Epidermal melanocyte (primary cell): Measurements from ENCODE around the gene PIRT.
"Not testable (repeated sequence)": the region's sequence is repeated elsewhere in the genome, so short reads cannot be mapped to it uniquely, and the experiment has no call there.

Experiments
- DNase-seq: peaks from one replicate; pipeline ENCODE4 v3.0.0; 2011; ENCODE audit warnings: low spot score; ENCODE audit not compliant: insufficient read length

The PIRT gene

DNA sequence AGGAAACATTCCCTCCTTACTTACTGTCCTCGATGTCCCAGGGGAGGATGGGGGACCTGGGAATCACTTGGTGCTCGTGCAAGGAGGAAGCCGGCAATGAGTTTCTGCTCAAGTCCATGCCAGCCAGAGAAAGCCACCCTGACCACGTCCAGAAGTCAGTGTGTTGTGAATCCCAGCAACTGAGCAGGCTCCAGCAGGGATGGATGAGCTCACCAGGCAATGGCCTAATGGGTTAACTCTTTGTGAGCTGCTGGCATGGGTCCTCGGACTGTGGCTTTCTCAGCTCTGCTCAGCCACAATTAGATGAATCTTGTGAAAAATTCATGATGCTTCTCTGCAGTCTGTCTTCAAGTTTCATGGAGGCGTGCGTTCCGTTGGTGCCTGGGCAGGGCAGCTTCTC lies at the start of gene PIRT:
Gene PIRT (minus strand): TSS at position 167 of the 400 bp plus-strand sequence. CDS start 12,442 bp downstream, outside the sequence.
- DNase-seq: no peak

DNA sequence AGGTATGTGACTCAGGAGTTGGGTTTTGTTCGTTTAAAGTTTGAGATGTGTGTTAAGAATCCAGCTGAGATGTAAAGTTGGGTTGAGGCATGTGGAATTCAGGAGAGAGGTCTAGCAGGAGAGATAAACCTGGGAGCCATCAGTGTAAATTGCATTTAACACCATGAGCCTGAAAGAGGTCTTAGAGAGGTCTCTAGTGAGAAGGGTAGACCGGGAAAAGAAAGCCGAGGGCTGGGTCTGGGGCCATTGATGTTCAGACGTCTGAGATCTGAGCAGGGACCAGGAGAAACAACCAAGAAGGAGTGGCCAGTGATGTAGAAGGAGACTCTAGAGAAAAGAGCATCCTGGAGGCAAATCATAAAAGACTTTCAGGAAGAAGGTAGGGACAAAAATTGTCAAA lies 44.1 kb upstream of the PIRT start:
- DNase-seq: no peak

DNA sequence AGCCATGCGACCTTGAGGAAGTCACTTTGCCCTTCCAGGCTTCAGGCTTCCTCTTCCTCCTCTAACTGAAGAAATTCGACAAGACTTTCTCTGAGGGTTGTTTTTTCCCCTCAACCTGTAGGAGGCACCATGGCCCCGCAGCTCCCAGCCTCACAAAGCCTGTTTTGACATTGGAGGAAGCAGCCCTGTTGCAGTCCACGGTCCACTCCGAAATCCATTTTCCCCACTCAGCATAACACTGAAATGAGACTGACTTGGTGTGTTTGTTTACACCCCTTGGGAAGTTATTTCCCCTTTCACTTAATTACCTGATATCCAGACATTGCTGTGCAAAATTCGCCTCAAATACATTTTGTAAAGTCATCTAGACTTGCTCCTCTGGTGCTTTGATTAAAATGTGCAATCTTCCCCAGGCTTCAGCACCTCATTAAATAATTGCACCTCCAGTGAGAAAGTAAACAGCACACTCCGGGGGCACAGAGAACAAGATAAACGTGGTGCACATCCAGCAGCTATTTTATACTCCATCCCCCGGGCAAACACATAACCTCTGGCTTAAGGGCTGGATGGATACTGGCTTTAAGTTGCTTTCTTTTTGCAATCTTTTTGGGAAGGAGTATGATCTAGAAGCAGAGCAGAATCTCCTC lies 41.4 kb upstream of the PIRT start:
- no peak for DNase-seq

DNA sequence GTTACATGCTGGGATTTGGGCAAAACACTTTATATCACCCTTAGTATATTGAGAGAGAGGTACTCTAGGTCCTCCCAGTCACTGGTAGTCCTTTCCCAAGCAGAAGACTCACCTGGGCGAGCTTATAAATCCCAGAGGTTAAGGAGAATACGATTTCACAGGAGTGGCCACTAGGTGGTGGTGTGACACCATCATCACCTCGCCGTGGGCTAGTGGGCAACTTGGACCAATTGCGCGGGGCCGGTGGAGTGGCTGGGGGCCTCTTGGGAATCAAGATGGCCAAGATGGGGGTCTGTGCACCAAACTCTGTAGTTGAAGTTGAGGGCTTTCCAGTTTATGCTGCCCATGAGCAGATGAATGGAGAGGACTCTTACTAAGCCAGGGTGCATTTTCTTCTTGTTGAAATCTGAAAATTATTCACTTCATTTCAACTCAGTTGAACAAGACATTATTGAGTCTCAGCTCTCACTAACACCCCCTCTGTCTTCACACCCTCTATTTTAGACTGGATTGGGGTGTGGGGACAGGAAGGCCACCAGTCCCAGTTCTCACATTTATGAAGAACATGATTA lies 38.2 kb upstream of the PIRT start:
- DNase-seq: peak; percentile 28

DNA sequence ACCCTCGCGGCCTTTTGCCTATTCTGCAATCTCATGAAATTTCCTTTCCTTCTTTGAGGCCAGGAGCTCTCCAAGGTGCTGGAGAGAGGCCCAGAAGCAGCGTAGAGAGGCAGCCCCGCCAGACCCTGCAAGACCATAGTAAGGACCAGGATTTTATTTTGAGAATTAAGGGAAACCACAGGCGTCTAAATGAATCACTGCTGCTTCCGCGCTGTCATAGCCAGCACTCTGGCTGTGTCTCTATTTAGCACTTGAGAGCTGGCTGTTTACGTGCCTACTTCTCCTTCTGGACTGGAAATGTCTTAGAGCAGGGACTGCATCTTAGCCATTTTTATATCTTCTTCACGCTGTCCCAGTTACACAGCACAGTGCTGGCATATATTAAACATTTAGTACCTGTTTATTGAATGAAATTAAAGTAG lies 37.6 kb upstream of the PIRT start:
- no peak for DNase-seq

DNA sequence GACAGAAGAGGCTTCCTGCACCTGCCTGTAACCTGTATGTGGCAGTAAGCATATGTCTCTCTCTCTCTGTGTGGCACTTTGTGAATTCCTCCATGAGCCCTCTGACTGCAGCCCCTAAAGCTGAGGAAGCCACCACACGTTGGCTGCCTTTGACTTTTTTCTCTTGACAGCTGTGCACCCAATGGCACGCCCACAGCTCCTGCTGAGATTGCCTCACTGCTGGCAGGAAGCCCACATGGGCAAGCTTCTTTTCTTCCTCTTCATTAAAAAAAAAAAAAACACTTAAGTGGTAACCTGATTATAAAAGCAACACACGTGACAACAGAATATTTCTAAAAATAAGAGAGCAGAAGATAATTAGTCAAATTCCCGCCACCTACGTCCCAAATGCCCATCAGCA lies 34.0 kb upstream of the PIRT start:
- no peak for DNase-seq

DNA sequence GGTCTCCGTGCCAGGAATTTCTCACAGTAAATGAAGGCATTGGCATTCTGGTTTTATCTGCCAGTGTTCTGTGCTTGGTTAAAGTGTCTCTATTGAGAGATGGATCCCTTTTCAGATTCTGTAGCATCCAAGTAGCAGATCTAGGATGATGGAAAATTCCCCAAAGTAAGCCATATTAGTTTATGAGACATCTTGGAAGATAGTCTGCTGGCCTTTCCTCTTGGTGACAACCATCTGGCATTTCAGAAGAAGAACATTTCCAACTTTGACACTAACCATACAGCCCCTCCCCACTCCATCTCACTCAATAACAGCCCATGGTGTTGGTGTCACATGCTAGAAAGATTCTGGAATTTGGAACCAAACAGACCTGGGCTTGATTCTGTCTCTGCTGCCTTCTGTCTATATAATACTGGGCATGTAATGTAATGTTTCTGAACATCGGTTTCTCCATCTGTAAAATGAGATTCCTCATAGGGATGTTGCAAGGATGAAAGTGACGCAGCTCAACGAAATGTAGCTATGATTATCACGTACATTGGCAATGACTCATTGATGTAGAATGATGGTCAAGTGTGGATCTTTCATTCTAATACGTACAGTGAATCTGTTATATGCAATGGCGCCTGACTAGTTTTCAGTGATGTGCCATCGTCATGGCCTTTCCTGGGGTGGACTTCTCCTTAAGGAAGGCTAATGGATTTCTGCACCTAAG lies 32.6 kb upstream of the PIRT start:
- no peak for DNase-seq

DNA sequence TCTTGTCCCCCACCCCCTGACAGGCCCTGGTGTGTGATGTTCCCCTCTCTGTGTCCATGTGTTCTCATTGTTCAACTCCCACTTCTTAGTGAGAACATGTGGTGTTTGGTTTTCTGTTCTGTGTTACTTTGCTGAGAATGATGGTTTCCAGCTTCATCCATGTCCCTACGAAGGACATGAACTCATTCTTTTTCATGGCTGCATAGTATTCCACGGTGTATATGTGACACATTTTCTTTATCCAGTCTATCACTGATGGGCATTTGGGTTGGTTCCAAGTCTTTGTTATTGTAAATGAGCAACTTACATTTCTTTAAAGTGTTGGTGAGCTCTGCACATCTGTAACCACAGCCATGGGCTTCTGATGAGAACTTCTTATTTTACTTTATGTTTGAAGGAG lies 30.9 kb upstream of the PIRT start:
- not testable (repeated sequence) for DNase-seq

DNA sequence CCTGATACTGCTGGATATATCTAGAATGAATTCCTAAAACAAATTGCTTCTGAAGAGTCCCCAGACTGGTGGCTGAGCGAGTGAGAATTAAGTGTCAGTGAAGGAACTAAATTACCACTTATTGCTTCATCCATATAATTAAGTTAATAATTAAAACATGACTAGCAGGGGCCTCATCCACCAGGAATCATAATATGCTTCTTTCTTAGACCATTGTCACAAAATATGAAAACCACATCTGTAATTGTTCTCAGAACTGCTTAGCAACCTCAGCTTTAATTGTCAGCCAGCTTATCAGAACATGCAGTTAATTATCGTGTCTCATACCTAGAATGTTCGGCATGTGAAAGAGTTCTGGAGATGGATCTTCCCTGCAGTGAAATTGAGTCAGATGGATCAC lies 21.2 kb upstream of the PIRT start:
- DNase-seq: no peak

DNA sequence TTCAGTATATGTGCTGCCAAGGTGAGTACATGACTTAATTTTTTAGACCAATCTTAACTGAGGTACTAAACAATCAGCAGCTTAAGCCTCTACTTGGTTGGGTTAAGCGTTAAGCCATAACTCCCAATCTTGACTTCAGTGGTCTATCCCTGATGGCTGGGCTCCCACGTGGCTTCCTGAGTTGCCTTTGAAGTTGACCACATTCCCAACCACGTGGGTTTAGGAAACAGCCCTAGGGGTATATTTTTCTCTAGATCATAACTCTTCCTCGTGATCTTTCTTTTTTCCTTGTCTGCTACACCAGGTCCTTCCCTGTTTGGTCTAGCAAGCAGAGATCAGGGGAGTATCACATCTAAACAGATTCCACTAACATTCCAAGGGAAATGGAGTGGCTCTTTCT lies 20.1 kb upstream of the PIRT start:
- DNase-seq: peak; percentile 26

DNA sequence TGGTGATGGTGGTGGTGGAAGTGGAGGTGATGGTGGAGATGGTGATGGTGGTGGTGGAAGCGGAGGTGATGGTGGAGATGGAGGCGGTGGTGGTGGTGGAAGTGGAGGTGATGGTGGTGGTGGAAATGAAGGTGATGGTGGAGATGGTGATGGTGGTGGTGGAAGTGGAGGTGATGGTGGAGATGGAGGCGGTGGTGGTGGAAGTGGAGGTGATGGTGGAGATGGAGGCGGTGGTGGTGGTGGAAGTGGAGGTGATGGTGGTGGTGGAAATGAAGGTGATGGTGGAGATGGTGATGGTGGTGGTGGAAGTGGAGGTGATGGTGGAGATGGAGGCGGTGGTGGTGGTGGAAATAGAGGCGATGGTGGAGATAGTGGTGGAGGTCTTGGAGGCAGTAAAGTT lies 8.7 kb upstream of the PIRT start:
- DNase-seq: not testable (repeated sequence)

DNA sequence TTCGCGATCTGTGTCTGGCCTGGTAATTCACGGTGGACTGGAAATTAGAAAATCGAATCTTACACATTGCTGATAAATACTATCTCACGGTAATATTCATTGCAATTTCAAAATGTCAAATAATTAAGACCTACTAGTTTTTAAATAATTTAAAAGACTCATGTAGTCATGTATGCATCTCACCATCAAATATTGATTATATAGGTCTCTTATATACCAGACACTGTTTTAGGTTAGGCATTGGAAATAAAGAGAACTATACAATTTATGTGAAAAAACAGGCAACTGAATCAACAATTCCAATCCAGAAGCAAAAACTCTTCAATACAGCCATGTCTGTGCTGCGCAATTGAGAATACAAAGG lies 7.5 kb upstream of the PIRT start:
- no peak for DNase-seq

DNA sequence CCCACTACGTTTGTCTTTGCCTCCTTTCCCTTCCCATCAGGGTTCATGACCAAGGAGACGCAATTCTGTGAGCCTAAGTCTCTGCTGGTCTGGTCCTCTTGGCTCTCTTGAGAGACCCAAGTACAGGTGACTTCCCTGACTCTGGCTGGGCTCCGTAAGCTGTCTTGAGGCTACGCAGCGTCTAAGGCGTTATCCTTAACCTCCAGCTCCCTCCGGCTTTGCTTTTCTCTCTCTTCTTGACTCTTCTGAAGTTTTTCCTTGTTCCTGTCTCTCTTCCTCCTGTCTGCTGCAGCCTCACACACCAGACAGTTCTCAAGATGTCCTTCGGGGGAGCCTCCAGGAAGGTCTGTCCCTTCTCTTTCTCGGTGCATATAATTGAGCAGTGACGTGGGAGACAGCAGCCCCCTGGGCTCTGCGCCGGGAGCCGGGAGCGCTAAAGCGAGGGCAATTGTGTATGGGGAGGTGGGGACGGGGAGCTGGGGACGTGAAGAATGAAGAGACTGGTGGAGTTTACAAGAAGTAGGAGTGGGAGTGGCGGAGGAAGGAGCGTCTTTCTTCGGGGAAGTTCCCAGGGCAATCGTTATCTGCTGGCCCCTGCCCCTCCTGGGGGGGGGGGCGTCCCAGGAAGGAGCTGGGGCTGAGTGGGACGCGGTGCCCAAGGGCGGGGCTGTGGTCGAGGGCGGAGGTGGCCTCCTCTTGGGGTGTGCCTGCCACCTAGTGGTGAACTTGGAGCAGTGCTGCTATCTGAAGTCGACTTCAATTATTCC lies 6.9 kb upstream of the PIRT start:
- peak; percentile 74 for DNase-seq

DNA sequence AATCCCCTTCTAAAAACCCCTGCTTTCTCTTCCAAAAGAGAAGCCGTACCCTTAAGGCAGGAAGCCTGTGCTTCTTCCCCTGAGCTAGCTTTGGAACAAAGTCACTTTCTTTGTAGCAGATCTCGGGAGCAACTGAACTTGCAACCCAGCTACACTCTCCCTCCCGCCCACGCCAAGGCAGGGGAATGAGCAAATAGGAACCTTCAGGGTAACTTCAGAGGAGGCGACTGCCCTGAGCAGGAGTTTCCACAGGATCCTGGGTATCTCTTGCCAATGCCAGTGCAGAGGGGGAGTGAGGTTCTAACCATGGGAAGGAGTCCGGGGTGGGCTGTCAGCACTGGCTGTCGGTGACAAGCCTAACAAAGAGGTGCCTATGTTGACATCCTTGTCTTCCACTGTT lies 5.9 kb upstream of the PIRT start:
- DNase-seq: no peak

DNA sequence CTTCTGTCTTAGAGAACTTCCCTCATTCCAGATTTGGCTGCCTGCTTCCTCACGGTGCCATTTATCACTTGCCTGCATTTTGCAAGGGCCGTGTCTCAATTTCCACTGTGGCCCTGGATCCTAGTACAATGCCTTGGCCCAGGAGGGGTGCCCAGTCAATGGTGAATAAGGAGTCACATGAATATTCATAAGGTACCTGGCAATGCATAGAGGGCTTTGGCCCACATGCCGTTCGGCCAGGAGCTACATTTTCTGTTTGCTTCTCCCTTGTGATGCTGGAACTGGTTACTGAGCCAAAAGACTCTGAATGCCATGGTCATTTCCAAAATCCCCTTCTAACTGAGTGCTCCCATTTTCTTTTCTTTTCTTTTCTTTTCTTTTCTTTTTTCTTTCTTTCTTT lies 4.8 kb upstream of the PIRT start:
- no peak for DNase-seq

DNA sequence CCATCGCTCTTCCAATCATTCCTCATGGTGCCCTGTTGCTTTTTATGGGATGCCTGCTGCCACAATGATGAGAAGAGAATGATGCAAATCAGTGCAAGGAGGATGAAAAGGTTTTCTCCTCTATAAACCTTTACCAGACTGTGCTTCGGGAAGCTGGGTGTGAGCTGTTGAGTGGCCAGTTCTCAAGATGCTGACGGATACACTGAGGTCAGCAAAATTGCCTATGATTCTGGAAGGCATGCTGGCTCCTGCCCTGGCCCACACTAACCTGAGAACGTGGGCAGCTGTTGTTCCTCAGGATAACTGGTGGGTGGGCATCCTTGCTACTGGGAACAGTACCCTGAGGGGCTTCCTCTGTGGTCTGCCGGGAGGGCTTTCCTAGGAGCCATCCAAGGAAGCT lies 795 bp upstream of the PIRT start:
- DNase-seq: no peak

DNA sequence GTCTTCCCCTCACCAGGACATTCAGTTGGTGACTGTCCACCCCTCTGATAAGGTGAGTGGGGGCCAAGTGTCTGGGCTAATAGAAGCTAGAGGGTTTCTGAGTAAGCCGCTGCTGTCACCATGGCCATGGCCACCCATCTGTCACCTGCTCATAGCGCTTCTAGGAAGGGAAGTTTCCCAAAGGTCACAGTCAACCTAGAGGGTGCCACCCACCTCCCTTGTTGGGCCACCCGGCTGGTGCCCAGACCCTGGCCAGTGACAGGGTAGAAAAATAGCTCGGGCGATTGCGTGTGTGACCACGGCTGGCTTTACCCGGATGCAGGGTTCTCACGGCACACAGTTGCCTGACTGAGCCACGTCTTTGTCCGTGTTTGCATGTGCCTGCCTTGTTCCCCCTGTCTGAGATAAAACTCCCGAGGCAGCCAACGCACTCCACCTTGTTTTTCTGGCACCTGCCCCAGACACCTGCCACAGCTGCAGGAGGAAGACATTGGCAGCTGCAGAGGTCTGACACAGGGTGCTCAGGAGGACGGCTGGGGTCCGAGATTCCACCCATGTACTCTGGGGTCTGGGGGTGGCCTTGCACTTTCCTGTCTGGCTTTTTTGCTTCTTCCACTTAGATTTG lies 809 bp downstream of the PIRT start:
- DNase-seq: no peak

DNA sequence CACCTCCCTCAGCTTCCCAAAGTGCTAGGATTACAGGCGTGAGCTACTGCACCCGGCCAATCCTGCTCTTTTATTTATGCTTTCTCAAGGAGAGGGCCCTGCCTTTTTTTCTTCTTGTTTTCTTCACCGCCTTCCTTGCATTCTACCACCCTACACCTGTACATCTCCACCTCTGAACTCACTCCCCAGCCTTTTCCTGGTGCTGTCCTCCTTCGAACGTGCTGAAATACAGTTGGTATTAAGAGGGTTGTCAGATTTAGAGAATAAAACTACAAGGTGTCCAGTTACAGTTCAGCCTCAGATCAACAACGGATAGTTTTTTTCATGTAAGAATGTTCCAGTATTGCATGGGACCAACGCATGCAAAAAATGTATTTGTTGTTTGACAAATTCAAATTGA lies 1.7 kb downstream of the PIRT start:
- no peak for DNase-seq

DNA sequence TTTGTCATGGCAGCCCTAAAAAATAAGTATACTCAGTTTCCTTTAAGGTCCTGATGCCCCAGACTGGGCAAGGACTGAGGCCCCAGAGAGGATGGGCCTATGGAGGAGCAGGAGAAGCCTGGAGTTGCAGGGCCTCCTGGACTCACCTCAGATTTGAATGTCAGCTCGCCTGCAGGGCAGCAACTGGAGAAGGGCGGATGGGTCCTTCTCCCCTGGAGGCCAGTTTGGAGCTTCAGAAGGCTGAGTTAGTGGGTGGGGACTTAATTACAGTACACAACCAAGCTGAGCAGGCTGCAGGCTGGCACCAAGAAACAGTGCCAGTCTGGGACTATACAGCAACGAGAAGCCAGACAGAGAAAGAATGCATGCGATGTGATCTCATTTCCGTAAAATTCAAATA lies 6.2 kb downstream of the PIRT start:
- DNase-seq: no peak

DNA sequence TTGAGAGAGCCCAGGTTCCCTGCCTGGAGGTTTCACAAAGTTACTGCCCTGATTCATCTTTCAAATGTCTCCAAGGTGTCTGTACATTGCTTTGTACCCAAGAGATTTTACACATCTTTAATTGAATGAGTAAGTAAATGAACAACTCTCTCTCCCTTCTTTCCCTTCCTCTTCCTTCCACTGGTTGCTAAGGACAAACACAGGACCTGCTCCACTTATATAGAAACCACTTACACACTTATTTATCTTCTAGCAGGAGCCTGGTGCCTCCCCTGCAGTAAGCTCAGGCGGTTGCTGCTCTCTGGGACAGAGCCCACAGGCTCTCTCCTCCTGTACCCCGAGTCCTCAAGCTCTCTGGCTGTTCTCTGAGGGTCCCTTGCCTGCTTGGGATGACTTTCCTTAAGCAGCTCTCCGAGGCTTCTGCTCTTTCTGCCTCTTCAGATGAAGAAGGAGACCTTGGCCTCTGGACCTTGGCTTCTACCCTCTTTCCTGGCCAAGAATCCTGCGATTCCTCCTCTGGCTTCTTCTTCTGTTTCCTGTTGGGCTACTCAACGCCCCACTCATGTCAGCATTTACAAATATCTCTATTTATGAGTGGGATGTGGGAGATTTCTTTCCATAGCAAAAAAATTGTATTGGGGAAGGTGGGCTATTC lies 9.9 kb downstream of the PIRT start:
- DNase-seq: no peak

DNA sequence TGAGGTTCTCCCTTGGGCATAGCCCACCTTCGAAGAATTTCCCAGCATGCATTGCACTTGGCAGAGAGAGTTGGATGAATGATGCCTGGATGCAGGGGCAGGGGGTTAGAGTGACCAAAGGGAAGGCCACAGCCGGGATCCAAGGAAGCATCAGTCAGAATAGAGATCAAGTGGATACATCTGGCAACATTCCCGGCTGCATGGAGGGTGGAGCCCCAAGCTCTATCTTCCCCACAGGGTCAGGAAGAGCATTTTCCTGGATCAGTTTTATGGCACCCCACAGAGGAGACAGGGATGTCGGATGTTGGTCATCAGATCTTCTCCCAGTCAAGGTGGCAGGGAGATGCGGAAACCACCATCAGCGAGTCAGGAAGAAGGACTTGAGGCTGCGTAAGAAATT lies 13.0 kb downstream of the PIRT start:
- DNase-seq: no peak
